ENCODE data around the gene DSG3.

GRCh38 chr18:31426871-31427406 is 20.6 kb upstream of the DSG3 start:
- TF ChIP-seq CTCF (IDR thresholded peaks at IDR 0.05) (no peak), ZFX (IDR thresholded peaks at IDR 0.05; ENCODE audit: borderline replicate concordance) (no peak)

All from 22Rv1 (cell line).